GM12872 (cell line): ENCODE data around the gene RADIL.

Experiments used
- TF ChIP-seq, protein P1 (sequence below): IDR thresholded peaks from 3 replicates; pipeline ENCODE4 v1.5.1; 2011; ENCODE audit warnings: low read depth, mild to moderate bottlenecking, low read length, moderate library complexity; ENCODE audit not compliant: insufficient read depth

The RADIL gene

DNA sequence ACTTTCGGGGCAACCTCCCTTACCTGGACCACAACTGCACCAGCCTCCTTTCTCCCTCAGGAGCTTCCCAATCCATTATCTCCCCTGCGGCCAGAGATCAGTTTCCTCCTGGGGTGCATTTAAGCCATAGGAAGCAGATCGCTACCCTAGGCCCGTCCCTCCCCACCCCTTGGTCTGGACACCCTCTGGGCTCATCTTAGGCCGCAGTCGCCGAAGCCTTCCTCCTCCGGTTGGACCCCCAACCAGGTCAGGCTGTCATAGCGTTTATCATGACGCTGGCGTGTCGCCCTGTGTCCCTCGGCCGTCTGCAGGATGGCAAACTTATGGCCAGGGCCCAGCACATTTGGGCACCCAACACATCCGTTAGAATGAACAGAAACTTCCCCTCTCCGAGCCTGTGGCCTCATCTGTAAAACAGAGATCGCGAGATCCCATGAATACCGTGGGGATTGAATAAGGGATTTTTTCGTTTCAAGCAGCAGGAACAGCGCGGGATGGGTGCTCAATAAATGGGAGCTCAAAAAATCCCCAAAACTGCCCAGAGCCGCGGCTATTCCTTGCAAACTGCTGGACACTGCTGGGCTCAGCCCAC lies 108.8 kb downstream of the RADIL start:
- TF ChIP-seq, protein P1, sequence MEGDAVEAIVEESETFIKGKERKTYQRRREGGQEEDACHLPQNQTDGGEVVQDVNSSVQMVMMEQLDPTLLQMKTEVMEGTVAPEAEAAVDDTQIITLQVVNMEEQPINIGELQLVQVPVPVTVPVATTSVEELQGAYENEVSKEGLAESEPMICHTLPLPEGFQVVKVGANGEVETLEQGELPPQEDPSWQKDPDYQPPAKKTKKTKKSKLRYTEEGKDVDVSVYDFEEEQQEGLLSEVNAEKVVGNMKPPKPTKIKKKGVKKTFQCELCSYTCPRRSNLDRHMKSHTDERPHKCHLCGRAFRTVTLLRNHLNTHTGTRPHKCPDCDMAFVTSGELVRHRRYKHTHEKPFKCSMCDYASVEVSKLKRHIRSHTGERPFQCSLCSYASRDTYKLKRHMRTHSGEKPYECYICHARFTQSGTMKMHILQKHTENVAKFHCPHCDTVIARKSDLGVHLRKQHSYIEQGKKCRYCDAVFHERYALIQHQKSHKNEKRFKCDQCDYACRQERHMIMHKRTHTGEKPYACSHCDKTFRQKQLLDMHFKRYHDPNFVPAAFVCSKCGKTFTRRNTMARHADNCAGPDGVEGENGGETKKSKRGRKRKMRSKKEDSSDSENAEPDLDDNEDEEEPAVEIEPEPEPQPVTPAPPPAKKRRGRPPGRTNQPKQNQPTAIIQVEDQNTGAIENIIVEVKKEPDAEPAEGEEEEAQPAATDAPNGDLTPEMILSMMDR = no peak

DNA sequence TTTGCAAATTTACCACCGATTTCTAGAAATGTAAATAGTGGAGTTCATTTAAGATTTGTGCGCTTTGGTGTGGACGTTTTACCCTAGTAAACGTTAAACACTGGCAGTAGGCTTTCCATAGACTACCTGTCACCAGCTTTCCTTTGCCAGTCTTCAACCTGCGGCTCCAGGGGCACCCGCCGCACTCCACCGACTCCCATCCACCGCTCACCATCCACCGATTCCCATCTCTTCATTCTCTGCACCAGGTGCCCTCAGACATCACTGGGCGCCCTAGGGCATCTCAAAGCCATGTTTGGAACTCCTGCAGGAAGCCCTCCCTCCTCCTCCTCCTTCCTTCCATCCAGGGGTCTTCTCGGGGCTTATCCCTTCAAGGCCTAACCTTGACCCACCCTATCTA lies 109.5 kb downstream of the RADIL start:
- TF ChIP-seq, protein P1 = no peak

DNA sequence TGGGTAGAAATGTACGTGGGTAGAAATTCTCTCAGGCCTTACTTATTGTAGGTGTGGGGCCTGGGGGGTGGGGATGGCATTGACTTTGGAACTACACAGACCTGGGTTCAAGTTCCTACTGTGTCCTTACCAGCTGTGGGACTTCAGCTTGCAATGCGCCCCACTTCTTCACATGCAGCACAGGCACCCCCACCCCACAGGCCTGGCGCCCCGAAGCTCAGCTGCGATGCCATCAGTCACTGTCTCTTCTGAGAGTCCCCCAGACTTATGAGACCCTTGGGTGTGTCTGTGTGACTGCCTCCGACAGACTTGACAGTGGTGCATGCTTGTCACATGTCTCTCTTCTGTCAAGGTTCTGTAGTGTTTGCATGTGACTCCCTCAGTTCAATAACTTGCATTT lies 111.2 kb downstream of the RADIL start:
- TF ChIP-seq, protein P1 = no peak

DNA sequence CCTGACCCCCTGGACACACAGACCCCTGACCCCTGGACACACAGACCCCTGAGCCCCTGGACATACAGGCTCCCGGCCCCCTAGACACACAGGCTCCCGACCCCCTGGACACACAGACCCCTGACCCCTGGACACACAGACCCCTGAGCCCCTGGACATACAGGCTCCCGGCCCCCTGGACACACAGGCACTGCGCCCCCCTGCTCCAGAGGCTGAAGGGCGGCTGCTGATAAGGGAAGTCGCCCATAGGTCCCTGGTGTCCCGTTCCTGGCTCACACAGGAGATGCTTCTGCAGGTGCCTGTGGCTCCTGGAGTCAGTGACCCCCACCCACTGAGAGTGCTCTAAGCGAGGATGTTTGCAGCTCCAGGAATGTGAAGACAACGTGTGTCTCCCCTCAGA lies 111.8 kb downstream of the RADIL start:
- TF ChIP-seq, protein P1 = no peak

DNA sequence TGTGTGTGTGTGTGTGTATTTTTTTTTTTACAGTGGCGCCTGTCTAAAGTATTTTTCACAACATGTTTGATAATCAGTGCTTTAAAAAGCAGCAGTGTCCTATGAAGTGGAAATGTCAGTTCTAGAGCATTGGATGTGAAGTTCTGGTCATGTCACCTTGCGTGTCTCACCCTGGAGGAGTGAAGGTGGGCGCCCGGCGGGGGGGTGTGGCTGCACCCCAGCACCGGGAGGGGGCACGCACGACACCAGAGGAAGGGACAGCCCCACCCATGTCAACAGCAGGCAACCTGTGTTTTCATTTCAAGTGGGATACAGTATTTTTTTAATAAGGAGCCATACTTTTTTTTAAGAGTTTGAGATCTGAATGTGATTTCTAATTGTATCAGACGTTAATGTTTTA lies 112.6 kb downstream of the RADIL start:
- TF ChIP-seq, protein P1 = no peak

DNA sequence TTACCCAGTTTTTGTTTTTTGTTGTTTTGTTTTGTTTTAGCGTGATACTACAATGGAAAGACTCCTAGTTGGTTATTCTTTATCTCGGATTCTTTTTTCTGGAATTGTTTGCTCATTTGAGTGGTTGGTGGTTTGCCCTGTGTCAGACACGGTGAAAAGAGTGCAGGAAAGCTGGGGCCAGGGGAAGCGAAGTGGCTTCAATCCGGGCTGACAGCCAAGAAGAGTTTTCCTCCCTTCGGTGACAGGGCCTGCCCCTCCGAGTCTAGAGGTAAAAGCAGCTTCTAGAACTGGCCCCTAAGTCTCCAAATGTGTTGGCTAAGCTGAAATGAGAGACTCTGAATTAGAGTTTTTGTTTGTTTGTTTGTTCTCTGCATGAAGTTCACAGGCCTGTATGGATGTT lies 113.8 kb downstream of the RADIL start:
- TF ChIP-seq, protein P1 = no peak

DNA sequence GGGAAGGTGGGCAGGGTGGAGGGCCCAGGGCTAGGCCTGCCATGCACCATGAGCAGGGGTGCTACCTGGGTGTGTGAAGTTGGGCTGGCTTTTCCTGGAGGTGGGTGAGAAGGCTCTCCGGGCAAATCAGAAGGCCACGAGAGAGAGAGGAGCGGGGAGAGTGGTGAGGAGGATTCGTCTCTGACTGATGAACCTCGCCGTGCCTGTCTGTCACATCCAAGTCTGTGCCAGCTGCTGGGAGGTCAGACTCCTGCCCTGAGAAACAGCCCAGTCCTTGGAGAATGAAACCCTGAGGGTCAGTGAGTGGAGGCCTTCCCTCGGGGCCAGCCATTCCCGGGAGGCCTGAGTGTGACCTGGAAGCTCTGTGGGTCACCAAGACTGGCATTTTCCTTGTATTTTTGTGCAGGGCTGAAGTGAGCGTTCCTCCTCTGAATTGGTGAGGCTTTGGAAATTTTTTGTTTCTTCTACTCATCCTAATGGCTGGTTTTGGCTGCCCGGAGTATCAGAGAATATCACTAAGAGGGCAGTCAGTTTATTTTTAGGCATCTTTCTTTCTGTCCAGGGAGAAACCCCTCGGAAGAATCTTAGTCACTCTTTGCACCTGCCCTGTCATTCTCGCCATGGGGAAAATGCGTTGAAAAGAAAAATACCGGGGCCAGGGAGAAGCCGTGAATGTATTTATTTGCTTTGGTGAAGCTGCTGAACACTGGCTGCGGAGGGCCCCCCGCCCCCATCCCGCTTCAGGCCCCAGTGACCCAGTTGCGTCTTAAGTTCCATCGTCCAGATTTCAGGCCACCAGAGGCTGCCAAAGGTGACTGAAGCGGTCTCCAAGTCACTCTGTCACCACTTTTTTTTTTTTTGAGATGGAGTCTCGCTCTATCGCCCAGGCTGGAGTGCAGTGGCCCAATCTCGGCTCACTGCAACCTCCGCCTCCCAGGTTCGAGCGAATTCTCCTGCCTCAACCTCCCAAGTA lies 114.6 kb downstream of the RADIL start:
- TF ChIP-seq, protein P1 = no peak
